ENCODE results near the gene CDKAL1.

CDKAL1 gene

DNA sequence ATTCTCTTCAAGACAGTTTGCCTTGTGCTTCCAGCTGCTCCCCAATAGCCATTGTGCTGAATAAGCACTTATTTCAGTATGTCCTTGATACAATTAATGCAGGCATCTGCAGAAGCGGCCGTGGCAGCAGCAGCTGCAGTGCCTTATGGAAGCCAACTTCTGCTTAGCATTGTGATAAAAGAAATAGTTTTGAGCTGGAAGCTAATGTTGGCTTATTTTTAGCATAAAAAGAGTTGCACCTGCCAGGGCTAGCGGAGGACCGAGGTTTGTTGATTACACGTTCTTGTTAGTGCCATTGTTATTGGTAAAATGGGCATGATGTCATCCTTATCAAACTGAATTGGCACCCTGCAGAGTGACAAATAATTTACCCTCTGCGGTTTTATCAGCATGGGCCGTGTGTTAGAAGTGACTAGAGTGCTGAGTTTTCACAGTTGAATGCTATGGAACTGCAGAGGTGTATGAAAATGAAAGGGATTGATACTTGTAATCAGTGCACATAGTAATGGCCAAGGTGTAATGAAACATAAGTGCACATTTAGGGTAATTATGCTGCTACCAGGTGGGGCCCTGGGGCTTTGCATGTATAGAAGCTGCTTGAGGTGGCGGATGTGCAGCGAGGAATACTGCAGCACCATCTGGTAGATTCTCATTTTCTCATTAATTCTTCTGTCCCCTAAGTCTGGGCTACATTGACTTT is 334.3 kb downstream of the CDKAL1 start:
- no peak overlapping the region for H3K4me3 ChIP-seq (ENCODE audit: low read depth, low read length)

DNA sequence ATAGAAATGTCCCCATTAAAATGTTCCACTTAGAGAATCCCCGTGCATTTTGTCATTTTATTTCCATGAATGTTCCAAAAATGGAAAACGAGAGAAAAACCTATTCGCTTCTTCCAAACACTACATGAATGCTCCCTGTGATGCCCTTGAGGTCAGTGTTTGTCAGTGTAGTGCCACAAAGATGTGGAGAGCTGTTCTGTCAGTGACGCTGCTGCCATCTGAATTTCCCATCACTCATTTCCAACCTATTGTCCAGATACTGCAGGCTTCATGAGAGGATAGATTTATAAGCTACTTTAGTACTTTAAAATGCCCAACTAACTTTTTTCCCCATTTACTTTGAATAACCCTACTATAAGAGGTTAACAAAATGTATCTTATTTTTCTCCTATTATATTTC is 335.8 kb downstream of the CDKAL1 start:
- H3K4me3 ChIP-seq (ENCODE audit: low read depth, low read length): no peak overlapping the region

DNA sequence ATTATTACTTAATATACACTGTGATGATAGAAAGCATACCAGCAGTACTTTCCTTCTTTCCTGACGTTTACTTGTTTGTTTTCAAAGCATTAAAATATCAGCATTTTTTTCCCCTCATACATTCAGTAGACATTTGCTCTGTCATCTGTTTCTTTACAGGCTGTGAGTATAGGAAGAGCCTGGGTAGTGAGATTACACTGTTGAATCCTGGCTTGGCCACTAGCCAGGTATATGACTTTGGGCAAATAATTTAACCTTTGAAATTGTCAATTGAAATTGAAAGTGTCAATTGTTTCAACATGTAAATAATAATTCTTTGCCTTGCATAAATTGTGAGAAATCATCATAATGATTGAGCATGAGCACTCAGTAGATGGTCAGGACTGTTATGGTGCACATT is 336.2 kb downstream of the CDKAL1 start:
- no peak overlapping the region for H3K4me3 ChIP-seq (ENCODE audit: low read depth, low read length)

DNA sequence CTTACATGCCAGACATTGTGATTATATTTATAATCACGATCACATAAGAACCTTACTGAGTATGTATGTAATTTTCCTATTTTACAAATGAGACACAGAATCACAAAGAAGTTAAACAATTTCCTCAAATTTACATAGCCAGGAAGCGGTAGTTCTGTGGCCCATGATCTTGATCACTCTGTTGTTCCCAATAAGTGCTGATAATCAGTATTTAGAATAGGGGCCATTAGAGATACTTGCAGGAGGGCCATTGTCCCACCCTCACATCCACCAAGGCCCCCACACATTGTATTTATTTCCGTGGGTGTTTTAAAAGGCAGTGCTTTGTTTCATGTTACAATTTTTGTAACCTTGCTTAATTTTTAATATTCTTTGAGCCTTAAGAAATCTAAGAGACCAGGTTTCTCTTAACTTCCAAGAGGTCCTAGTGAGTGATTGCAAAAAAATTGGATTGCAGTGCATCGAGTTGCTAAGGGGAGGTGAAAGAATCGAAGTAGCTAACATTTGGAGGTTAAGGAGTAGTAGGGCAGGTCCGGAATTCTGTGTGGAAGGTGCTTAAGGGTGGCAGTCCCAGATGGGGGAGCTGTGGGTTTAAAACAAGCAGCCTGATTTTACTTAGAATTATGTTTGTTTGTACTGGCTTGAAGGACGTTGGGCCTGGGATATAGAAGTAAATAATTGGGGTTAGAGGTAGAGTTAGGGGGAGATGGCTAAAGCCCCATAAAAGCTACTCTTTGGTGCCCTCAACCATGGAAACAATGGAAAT is 339.4 kb downstream of the CDKAL1 start:
- no peak overlapping the region for H3K4me3 ChIP-seq (ENCODE audit: low read depth, low read length)

DNA sequence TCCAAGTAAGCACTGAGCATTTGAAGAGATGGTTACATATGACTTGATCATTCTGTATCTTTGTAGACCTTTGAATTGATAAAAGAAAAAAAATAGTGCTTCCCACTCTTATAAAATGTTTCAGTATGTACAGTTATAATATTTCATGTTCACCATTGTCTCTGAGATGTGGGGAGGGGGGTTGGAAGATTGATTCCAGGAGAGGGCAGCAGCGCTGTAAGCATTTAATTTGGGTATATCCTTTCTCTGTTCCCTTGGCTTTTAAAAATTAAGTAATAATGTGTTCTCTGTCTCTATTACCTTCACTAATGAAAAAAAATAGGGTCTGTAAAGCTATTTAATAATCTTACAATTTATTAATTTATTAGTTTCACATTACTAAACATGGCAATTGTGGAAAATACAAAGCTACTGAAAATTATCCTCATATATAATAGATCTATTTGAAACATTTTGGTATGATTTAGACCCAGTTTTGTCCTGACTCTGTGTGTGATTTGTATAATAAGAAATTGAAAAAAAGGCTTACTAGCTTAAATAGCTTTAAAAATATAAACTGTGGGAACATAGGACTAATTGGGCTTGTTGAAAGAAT is 341.2 kb downstream of the CDKAL1 start:
- no peak overlapping the region for H3K4me3 ChIP-seq (ENCODE audit: low read depth, low read length)

DNA sequence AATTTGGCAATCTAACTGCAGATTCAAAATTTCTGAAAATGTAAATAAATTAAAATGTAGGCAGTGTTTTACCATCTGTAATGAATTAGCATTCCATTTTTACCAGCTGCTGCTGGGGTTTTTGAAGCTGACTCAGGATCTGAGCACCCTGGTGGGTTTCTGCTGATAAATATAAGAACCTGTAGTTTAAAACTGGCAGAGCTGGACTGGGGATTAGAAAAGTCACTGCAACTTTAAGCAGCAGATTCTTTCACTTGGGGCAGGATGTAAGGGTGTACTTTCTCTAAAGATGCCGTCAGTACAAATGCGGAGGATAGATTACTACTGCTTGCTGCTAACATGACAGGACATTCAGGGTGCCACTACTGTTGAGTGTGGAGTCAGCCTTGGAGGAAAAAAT is 341.8 kb downstream of the CDKAL1 start:
- no peak overlapping the region for H3K4me3 ChIP-seq (ENCODE audit: low read depth, low read length)

DNA sequence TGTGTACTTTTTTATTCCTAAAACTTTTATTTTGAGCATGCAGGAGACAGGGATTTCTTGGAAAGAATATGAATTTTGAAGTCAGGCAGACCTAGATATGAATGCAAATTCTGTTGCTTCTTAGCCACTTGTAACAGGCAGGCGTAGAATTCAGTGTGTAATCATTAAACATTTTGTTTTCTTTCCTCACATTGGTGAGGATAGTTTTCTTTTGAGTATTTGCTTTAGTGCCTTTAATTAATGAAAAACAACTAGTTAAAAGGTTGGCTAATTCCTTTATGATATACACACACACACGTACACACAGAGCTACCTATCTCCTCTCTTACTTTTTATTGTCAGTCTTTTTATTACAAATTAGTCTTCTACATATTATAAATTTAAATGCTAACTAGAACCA is 342.3 kb downstream of the CDKAL1 start:
- no peak overlapping the region for H3K4me3 ChIP-seq (ENCODE audit: low read depth, low read length)

DNA sequence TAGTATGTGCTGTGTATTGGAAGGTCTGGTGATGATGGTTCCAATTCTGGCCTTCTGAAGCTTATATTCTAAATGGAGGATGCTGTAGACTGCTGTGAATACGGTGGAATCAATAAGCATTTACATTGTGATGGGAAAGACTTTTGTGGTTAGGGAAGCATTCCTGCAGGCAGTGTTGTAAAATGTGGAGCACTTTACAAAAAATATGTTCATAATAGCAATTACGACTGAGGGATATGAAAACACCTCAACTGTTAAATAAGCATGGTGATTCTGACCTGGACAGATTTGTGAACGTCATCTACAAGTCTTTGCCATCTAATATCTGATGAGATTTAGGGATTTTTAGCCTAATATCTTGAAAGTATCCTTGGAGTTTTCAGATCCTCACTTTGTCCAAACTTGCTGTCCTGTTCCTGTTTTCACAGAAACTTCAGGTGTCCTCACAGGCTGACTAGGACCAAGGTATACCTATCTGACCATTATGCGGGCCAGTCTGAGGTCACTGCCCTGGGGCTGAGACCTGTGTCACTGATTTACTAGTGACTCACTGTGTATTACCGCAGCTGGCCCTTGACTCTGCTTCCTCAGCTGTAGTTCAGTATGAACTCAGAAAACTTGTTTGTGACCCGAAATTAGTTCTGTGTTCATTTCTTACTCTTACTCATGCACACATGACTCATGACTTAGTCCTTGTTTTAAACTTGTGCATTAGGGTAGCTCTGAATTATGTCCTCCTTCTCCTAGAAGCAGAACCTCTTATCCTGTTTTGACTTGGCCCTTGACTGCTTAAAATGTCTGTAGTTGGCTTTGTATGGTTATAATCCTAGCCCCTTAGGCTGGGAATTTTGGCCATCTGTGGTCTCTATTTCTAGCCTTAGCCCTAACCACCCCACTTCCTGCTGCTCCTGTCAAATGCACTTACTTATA is 343.0 kb downstream of the CDKAL1 start:
- no peak overlapping the region for H3K4me3 ChIP-seq (ENCODE audit: low read depth, low read length)

DNA sequence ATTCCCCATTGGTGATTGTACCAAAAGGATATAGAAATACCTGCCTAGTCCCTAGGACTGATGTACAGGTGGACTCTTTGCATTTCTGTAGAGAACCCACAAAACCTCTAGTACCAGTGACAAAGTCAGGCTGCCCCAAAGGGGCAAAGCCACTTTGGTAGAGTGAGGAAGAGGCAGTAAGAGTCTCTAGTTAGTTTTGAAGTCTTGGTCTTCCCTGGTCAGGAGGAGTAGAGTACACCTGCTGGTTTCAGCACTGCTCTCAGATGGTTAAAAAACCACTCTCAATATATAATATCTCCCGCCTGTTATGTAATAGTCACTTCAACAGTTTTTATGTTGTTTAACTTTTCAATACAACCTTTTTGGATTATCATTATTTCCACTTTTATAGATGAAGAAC is 344.9 kb downstream of the CDKAL1 start:
- no peak overlapping the region for H3K4me3 ChIP-seq (ENCODE audit: low read depth, low read length)

DNA sequence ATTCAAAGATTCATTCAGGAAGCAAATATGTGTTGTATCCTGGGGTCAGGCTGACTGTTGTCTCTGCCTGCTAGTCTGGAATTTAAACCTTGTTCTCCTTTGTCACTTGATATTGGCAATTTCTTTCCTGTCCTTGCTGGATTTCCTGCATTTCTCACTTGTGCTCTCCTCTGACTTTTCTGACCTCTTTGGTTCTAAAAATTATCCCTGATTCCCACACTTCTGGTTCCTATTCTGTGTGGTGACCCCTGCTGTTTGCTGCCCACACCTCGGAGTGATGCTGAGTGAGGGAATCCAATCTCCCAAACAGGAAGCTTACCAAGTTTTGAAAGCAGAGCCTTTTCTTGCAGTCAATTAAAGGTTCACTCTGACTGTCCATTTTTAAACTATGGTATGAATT is 345.3 kb downstream of the CDKAL1 start:
- H3K4me3 ChIP-seq (ENCODE audit: low read depth, low read length): no peak overlapping the region

DNA sequence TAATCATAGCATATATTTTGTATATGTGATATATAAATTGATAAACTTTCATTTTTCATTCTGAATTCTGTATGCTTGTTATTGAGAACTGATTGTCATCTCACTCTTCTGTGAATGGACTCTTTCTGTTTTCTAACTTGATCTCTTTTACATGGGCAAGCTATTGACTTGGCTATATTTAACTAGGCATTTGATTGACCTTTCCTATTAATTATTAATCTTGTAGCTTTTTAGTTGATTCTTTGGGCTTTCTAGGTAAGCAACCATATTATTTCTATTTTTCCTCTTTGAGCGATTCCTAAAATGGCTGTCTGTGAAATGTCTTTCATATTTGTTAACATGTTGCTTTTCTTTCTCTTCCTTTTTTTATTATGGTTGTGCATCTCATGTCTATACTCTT is 347.1 kb downstream of the CDKAL1 start:
- no peak overlapping the region for H3K4me3 ChIP-seq (ENCODE audit: low read depth, low read length)

DNA sequence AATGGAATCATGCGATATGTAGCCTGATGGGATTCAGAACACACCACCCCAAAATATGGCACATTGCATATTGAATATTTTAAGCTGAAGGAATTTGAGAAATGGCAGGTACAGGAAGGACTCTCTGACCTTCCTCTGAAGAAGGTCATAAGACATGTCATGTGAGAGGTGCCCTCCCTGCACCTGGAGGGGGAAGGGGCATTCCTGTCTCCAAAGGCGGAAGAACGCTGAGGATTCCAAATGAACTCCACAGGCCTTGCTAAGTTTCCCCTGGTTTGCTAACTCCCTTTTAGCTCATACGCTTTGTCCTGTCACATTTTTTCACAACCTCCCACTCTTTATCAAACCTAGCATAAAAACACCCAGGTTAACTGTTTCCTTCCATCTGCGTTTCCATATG is 347.8 kb downstream of the CDKAL1 start:
- no peak overlapping the region for H3K4me3 ChIP-seq (ENCODE audit: low read depth, low read length)

DNA sequence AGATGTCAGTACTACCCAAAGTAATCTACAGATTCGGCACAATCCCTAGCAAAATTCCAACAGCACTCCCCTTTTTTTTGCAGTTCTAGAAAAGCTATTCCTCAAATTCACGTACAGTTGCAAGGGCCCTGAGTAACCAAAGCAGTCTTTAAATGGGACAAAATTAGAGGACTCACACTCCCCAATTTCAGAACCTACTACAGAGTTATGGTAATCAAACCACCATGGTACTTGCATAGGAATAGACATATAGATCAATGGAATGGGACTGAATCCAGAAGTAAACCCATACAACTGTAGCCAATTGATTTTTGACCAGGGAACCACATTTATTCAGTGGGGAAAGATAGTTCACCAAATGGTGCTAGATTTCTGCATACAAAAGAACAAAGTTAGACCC is 350.8 kb downstream of the CDKAL1 start:
- no peak overlapping the region for H3K4me3 ChIP-seq (ENCODE audit: low read depth, low read length)

DNA sequence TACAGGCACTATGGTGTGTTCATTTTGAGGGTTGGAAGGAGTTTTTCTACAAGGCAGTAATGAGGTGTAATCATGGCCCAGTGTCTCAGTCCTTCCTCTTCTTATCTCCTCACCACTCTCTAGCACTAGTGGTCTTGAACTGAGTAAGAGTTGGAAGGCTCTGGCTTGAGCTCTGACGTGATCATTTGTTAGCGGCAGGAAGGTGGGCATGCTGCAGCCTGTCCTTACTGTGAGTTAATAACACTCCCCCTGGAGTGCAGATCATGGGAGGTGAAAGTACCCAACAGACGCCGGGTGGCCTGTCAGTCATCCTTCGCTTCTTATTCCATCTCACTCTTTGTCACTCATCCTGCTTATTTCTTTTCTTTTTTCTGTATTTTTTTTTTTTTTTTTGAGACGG is 356.9 kb downstream of the CDKAL1 start:
- no peak overlapping the region for H3K4me3 ChIP-seq (ENCODE audit: low read depth, low read length)

DNA sequence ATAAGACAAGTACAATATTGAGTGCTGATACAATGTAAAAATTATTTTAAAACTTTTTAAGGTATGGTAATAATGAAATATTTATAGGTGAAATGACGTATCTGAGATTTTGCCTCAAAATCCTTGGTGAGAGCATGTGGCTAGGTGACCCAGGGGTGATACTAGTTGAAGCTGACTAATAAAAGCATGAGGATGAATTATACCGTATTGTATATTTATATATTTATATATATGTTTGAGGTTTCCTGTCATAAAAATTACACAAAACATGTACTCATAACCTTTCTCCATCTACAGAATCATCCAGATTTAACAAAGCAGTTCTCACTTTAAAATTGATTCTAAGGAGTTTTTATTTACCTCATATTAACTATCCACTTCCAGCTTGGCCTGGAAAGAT is 358.1 kb downstream of the CDKAL1 start:
- no peak overlapping the region for H3K4me3 ChIP-seq (ENCODE audit: low read depth, low read length)

DNA sequence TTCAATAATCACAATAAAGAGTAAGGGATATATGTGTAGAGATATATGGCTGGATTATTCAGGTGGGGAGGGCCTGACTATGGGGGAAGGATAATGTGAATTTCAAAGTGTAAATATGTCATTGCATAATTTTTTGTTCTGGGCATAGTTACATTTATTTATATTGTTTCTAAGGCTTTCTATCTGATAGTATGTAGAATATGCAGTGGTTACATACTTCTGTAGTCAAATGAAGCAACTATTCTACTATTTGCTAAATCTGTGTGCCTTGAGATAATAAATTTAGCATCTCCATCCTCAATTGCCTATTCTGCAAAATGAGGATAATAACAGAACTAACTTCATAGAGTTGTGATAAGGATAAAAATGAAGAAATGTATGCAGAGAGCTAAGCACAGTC is 359.2 kb downstream of the CDKAL1 start:
- no peak overlapping the region for H3K4me3 ChIP-seq (ENCODE audit: low read depth, low read length)

DNA sequence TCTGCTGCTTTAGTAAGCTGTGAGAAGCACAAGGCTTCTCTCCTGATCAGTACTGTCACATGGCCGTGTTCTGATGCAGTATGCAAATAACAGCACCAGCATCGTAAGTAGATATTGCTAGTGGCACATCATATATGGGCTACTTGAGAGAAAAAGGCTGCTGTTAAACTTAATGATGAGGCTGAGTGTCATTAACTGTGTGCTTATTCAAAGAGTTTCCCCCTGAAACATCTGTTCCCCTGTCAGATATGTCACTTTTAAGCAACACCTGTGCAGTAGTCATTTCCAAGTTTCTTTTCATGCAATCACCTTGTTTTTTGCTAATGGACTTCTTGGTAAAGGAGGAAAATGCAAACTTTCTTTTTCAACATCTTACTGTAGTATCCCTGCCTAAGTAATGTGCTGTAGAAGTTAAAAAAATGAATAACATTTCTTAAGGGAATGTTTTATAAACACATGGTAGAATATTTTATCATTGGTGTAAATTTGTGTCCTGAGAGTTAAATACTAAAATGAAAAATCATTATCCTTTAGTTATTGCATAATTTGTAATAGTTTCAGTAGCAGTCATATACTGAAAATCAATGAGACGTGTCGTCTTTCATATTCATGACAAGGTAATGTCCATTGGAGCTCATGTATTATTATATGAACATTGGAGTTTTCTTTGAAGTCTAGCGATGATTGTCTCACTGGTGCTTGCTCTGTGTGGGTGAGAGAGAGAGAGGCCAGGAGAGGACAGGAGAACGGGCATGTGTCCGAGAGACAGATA is 366.3 kb downstream of the CDKAL1 start:
- no peak overlapping the region for H3K4me3 ChIP-seq (ENCODE audit: low read depth, low read length)

DNA sequence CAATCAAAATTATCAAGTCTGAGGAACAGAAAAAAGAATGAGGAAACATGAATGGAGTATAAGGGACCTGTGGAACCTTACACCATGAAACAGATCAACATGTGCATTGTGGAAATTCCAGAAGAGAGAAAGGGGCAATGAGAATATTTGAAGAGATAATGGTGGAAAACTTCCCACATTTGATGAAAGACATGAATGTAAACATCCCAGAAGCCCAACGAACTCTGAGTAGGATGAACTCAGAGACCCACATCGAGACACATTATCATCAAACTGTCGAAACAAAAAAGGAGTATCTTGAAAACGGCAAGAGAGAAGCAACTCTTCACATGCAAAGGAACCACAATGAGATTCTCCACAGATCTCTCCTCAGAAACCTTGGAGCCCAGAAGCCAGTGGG is 371.1 kb downstream of the CDKAL1 start:
- H3K4me3 ChIP-seq (ENCODE audit: low read depth, low read length): no peak overlapping the region

DNA sequence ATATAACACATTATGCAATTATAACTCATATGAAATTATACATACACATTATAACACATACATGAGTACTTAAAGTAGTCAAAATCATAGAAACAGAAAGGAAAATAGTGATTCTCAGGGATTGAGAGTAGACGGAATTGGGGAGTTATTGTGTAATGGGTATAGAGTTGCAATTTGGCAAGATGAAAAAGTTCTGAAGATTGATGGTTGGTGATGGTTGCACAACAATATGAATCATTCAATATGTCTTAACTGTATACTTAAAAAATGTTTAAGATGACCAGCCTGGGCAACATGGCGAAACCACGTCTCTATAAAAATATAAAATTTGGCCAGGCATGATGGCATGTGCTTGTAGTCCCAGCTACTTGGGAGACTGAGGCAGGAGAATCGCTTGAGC is 372.7 kb downstream of the CDKAL1 start:
- no peak overlapping the region for H3K4me3 ChIP-seq (ENCODE audit: low read depth, low read length)

DNA sequence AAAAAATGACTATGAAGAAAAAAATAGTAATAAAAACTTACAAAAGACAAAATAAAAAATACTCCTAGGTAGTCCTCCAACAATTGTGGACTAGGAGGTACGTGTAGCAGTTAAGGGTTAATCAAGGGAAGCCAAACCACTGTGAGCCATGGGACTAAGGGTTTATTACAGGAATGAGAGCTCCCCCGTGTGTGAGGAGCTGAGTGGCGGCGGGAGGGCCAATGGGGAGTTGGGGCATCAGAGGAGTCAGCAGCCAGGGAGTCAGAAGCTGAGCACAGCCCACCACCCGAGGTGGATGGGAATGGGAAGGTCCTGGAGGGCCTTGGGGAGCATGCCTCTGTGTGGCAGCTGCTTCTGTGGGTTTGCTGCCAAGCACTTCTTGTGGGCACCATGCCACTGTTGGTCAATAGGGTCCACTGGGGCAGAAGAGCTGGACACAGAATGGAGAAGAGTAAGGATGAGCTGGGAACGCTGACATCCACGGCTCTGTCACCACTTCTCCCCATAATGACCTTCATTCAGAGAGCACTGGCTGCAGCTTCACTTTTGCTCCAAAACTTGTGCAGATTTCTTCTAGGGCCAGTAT is 373.3 kb downstream of the CDKAL1 start:
- no peak overlapping the region for H3K4me3 ChIP-seq (ENCODE audit: low read depth, low read length)
